ENCODE measurements around the gene CNMD.
"Not testable (repeated sequence)": the region's sequence is repeated elsewhere in the genome, so short reads cannot be mapped to it uniquely, and the experiment has no call there.

The CNMD gene

GRCh38 chr13:52686376-52686775 lies 53.2 kb downstream of the CNMD start:
- no peak for DNase-seq (ENCODE audit: low read depth in 2 of 2)

DNA sequence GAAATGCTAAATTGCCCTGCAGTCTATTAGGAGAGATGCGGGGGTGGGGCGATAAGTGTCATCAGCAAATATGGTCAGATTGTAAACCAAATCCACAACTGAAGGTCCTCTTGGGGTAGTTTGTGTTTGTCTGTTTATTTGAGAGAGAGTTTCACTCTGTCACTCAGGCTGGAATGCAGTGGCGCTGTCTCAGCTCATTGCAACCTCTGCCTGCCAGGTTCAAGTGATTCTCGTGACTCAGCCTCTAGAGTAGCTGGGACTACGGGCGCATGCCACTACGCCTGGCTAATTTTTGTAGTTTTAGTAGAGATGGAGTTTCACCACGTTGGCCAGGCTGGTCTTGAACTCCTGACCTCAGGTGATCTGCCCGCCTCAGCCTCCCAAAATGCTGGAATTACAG lies 53.8 kb downstream of the CNMD start:
- not testable (repeated sequence) for DNase-seq (ENCODE audit: low read depth in 2 of 2)

DNA sequence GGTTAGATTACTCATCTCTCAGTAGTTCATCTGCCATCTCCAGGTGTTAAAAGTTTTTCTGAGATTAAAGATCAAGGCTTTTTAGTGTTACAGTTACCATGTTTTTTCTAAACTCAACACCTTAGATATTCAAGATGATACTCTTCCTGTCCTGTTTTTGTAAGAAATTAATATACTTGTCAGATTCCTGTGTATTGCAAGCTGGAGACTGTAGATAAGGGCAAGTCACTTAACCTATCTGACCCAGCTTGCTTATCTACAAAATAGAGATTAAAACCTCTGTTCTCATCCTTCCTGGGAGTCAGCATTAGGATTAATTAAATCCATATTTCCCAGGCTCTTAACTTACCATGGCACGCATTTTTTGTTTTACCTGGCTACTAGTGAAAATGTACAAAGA lies 61.8 kb downstream of the CNMD start:
- DNase-seq (ENCODE audit: low read depth in 2 of 2) = no peak

- DNase-seq (ENCODE audit: low read depth in 2 of 2) = no peak
Observed at GRCh38 chr13:52673465-52673864, 66.2 kb downstream of the CNMD start.

DNA sequence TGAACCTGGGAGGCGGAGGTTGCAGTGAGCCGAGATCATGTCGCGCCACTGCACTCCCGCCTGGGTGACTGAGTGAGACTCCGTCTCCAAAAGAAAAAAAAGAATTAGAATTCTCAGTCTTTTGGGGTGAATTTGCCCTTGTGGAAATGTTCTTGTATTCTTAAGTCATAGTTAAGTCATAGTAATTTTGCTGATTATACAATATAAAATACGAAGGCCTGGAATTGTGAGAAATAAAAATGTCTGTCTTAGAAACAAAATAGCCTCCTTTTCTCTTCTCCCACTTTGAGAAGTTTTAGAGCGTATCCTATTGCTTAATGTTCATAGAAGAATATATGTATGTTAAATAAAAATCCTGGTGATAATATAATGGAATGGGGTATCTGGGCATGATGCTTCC lies 68.9 kb downstream of the CNMD start:
- no peak for DNase-seq (ENCODE audit: low read depth in 2 of 2)

GRCh38 chr13:52669677-52670076 lies 69.9 kb downstream of the CNMD start:
- DNase-seq (ENCODE audit: low read depth in 2 of 2) = no peak

DNA sequence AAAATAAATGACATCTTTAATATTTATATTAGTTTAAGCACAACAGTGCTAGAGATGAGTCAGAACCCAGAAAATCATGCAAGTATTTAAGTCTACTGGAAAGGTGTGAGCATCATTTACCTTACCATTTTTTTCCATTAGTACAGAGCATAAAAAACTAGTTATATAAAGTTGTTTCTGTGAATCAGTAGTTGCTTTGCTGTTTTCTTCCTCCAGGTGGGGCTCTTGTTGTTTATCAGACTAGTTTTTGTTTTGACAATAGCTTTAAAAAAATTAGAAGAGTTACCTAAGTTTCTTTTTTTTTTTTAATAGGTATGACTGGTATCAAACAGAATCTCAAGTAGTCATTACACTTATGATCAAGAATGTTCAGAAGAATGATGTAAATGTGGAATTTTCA lies 74.3 kb downstream of the CNMD start:
- no peak for DNase-seq (ENCODE audit: low read depth in 2 of 2)

GRCh38 chr13:52664272-52664671 lies 75.3 kb downstream of the CNMD start:
- DNase-seq (ENCODE audit: low read depth in 2 of 2) = no peak

- no peak for DNase-seq (ENCODE audit: low read depth in 2 of 2)
Observed at GRCh38 chr13:52659340-52659739, 80.3 kb downstream of the CNMD start.

All from stimulated activated CD4-positive, alpha-beta T cell treated with anti-CD3 and anti-CD28 coated beads, Interleukin-12 subunit alpha, Interleukin-12 subunit beta, amount 100 ng/mL, for 24 hours (primary cell).